ENCODE data around the gene SGMS1. TPM values are rescaled to one million over a fixed set of nuclear protein-coding genes. Genes with fewer than 3 reads are reported as not detected.

The SGMS1 gene
- total and polyA plus RNA-seq, 12 donors, result 7.3 to 24.3 (median 17.1) TPM

GRCh38 chr10:50590935-50591334 is 32.8 kb downstream of the SGMS1 start:
- Histone ChIP-seq H3K4me1 (peaks cover 0 to 29% (median 13%) of the 10 kb centered on the region in 9 donors), H3K27ac (no peak overlapping the region), H3K27me3 (no peaks in the 10 kb centered on the region), H3K36me3 (peaks cover 0 to 33% (median 6%) of the 10 kb centered on the region in 9 donors), H3K4me3 (no peak overlapping the region), H3K9me3 (no peaks in the 10 kb centered on the region)
- intact Hi-C loops (cut with DNase I), result no loop called here
- 97 to 98% methylated on average over 4 of the region's 4 CpGs for WGBS, 2 donors
- no peak for ATAC-seq
- no peak for TF ChIP-seq CTCF (IDR thresholded peaks at IDR 0.05)
- no peak for DNase-seq

GRCh38 chr10:50586740-50587088 is 37.0 kb downstream of the SGMS1 start:
- H3K9me3 ChIP-seq, result no peaks in the 10 kb centered on the region
- H3K36me3 ChIP-seq, result peaks cover 0 to 33% (median 6%) of the 10 kb centered on the region in 9 donors
- peaks cover 0 to 22% (median 13%) of the 10 kb centered on the region in 9 donors for H3K4me1 ChIP-seq
- WGBS, 2 donors, result 56 to 80% methylated on average over 1 of the region's 1 CpG
- no peaks in the 10 kb centered on the region for H3K27me3 ChIP-seq
- DNase-seq (no peak), ATAC-seq (no peak)
- H3K27ac ChIP-seq, result no peak overlapping the region
- intact Hi-C loops (cut with DNase I), result no loop called here
- H3K4me3 ChIP-seq, result no peak overlapping the region
- TF ChIP-seq CTCF (IDR thresholded peaks at IDR 0.05), result no peak

GRCh38 chr10:50585921-50586739 is 37.6 kb downstream of the SGMS1 start:
- H3K36me3 ChIP-seq, result peaks cover 0 to 33% (median 6%) of the 10 kb centered on the region in 9 donors
- ATAC-seq (peak in 1 of 8 donors; percentile 74), DNase-seq (no peak)
- intact Hi-C loops (cut with DNase I), result no loop called here
- H3K9me3 ChIP-seq, result no peaks in the 10 kb centered on the region
- WGBS, 2 donors, result 72 to 76% methylated on average over 6 of the region's 6 CpGs
- peaks cover 0 to 23% (median 13%) of the 10 kb centered on the region in 9 donors for H3K4me1 ChIP-seq
- TF ChIP-seq CTCF (IDR thresholded peaks at IDR 0.05), result no peak
- H3K4me3 ChIP-seq, result no peak overlapping the region
- no peak overlapping the region for H3K27ac ChIP-seq
- no peaks in the 10 kb centered on the region for H3K27me3 ChIP-seq

GRCh38 chr10:50582766-50583762 is 40.7 kb downstream of the SGMS1 start:
- Histone ChIP-seq H3K4me1 (peaks cover 0 to 40% (median 27%) of the 10 kb centered on the region in 9 donors), H3K27ac (peak overlapping the region in 3 of 10 donors; percentile 18 to 30 (median 23)), H3K27me3 (no peaks in the 10 kb centered on the region), H3K9me3 (no peaks in the 10 kb centered on the region), H3K4me3 (no peak overlapping the region), H3K36me3 (peaks cover 0 to 13% (median 0%) of the 10 kb centered on the region in 9 donors)
- intact Hi-C loops (cut with DNase I), result no loop called here
- ATAC-seq, result peak in 2 of 8 donors; percentile 23 to 24
- TF ChIP-seq CTCF (IDR thresholded peaks at IDR 0.05), result no peak
- no peak for DNase-seq
- 49 to 63% methylated on average over 2 of the region's 2 CpGs for WGBS, 2 donors

Data from heart right ventricle (tissue), 16 donors.